BLaER1 treated with 17β-estradiol and CSF1 and Interleukin-3, amounts not matched to agents 10 nM and 100 nM (cell line): Measurements from ENCODE around the gene SPATA24.
A peak's percentile ranks its signal among the peaks of the same experiment; 100 is the strongest.
"Not testable (repeated sequence)": the region's sequence is repeated elsewhere in the genome, so short reads cannot be mapped to it uniquely, and the experiment has no call there.

Experiments used
- H3K27ac ChIP-seq, 11 experiments: shearing (Covaris generic); formaldehyde crosslinking; 2 replicates each; pipeline ENCODE4 v1.8.1; 2022
- H3K27me3 ChIP-seq, 11 experiments: shearing (Covaris generic); formaldehyde crosslinking; 2 replicates each; pipeline ENCODE4 v1.8.1; 2022
- H3K36me3 ChIP-seq, 11 experiments: shearing (Covaris generic); formaldehyde crosslinking; 2 replicates each; pipeline ENCODE4 v1.8.1; 2022
- H3K4me1 ChIP-seq, 10 experiments: shearing (Covaris generic); formaldehyde crosslinking; 2 replicates each; pipeline ENCODE4 v1.8.1; 2022
- H3K4me2 ChIP-seq, 11 experiments: shearing (Covaris generic); formaldehyde crosslinking; 2 replicates each; pipeline ENCODE4 v1.8.1; 2022
- H3K4me3 ChIP-seq, 10 experiments: shearing (Covaris generic); formaldehyde crosslinking; 2 replicates each; pipeline ENCODE4 v1.8.1; 2022
- H3K9ac ChIP-seq, 11 experiments: shearing (Covaris generic); formaldehyde crosslinking; 2 replicates each; pipeline ENCODE4 v1.8.1; 2022
- H3K9me3 ChIP-seq, 11 experiments: shearing (Covaris generic); formaldehyde crosslinking; replicated peaks in 1 of 11; 2 replicates each; pipeline ENCODE4 v1.8.1; 2022
- H4K20me1 ChIP-seq, 11 experiments: shearing (Covaris generic); formaldehyde crosslinking; 2 replicates each; pipeline ENCODE4 v1.8.1; 2022
- Cebpa-rat ChIP-seq, 11 experiments: shearing (Covaris generic); IDR thresholded peaks; 2 replicates each; pipeline ENCODE4 v1.8.1; 2022

The SPATA24 gene

GRCh38 chr5:139369181-139369580 lies 34.7 kb downstream of the SPATA24 start:
- Histone ChIP-seq H3K4me3 (no peak overlapping the region), H3K36me3 (peaks cover 92 to 100% (median 100%) of the 10 kb centered on the region in 11 experiments), H3K9ac (no peak overlapping the region; a peak in 2 of 22 replicates), H3K27ac (no peak overlapping the region; a peak in 1 of 22 replicates), H4K20me1 (peaks cover under 1 to 39% (median 12%) of the 10 kb centered on the region in 11 experiments; a peak in 15 of 22 replicates), H3K4me1 (peaks cover 9 to 52% (median 30%) of the 10 kb centered on the region in 10 experiments; a peak in 15 of 20 replicates), H3K9me3 (no peaks in the 10 kb centered on the region), H3K4me2 (no peak overlapping the region), H3K27me3 (no peaks in the 10 kb centered on the region)
- TF ChIP-seq Cebpa-rat (IDR thresholded peaks at IDR 0.05), result no peak

- no peak overlapping the region; a peak in 2 of 22 replicates for H3K9ac ChIP-seq
- H3K4me1 ChIP-seq, result peaks cover 9 to 50% (median 28%) of the 10 kb centered on the region in 10 experiments; a peak in 14 of 20 replicates
- TF ChIP-seq Cebpa-rat (IDR thresholded peaks at IDR 0.05), result no peak
- no peak overlapping the region for H3K4me2 ChIP-seq
- peaks cover 5 to 45% (median 16%) of the 10 kb centered on the region in 11 experiments; a peak in 20 of 22 replicates for H4K20me1 ChIP-seq
- H3K27ac ChIP-seq, result no peak overlapping the region
- no peaks in the 10 kb centered on the region for H3K27me3 ChIP-seq
- H3K9me3 ChIP-seq, result no peaks in the 10 kb centered on the region
- no peak overlapping the region for H3K4me3 ChIP-seq
- peaks cover 92 to 100% (median 100%) of the 10 kb centered on the region in 11 experiments for H3K36me3 ChIP-seq
Observed at GRCh38 chr5:139368613-139369012, 35.3 kb downstream of the SPATA24 start.

- peaks cover 78 to 100% (median 95%) of the 10 kb centered on the region in 11 experiments for H3K36me3 ChIP-seq
- H3K27me3 ChIP-seq, result no peaks in the 10 kb centered on the region
- H3K9me3 ChIP-seq, result no peaks in the 10 kb centered on the region
- H3K27ac ChIP-seq, result no peak overlapping the region
- H3K4me1 ChIP-seq, result peaks cover 0 to 21% (median 9%) of the 10 kb centered on the region in 10 experiments; a peak in 13 of 20 replicates
- no peak for TF ChIP-seq Cebpa-rat (IDR thresholded peaks at IDR 0.05)
- no peak overlapping the region for H3K9ac ChIP-seq
- no peak overlapping the region for H3K4me3 ChIP-seq
- no peak overlapping the region for H3K4me2 ChIP-seq
- H4K20me1 ChIP-seq, result peaks cover 45 to 75% (median 56%) of the 10 kb centered on the region in 11 experiments
Observed at GRCh38 chr5:139364466-139364865, 39.4 kb downstream of the SPATA24 start.

GRCh38 chr5:139363937-139364336 lies 40.0 kb downstream of the SPATA24 start:
- peaks cover 0 to 20% (median 9%) of the 10 kb centered on the region in 10 experiments; a peak in 12 of 20 replicates for H3K4me1 ChIP-seq
- peaks cover 51 to 80% (median 62%) of the 10 kb centered on the region in 11 experiments for H4K20me1 ChIP-seq
- H3K9ac ChIP-seq, result no peak overlapping the region
- TF ChIP-seq Cebpa-rat (IDR thresholded peaks at IDR 0.05), result no peak
- no peaks in the 10 kb centered on the region for H3K9me3 ChIP-seq
- H3K27me3 ChIP-seq, result no peaks in the 10 kb centered on the region
- H3K4me2 ChIP-seq, result no peak overlapping the region
- H3K27ac ChIP-seq, result no peak overlapping the region
- H3K36me3 ChIP-seq, result peaks cover 78 to 100% (median 95%) of the 10 kb centered on the region in 11 experiments
- no peak overlapping the region for H3K4me3 ChIP-seq

- Histone ChIP-seq H3K4me3 (no peak overlapping the region), H3K27me3 (no peaks in the 10 kb centered on the region), H3K9me3 (no peaks in the 10 kb centered on the region), H3K4me1 (peaks cover 0 to 14% (median 9%) of the 10 kb centered on the region in 10 experiments; a peak in 12 of 20 replicates), H3K27ac (no peak overlapping the region), H3K36me3 (peaks cover 78 to 100% (median 94%) of the 10 kb centered on the region in 11 experiments), H4K20me1 (peaks cover 71 to 95% (median 82%) of the 10 kb centered on the region in 11 experiments), H3K4me2 (no peak overlapping the region), H3K9ac (no peak overlapping the region)
- no peak for TF ChIP-seq Cebpa-rat (IDR thresholded peaks at IDR 0.05)
Observed at GRCh38 chr5:139361835-139362429, 42.0 kb downstream of the SPATA24 start.

- peaks cover 72 to 100% (median 94%) of the 10 kb centered on the region in 11 experiments for H3K36me3 ChIP-seq
- H3K4me2 ChIP-seq, result no peak overlapping the region
- H3K4me1 ChIP-seq, result peaks cover 0 to 10% (median 2%) of the 10 kb centered on the region in 10 experiments; a peak in 4 of 20 replicates
- H3K9ac ChIP-seq, result no peak overlapping the region
- TF ChIP-seq Cebpa-rat (IDR thresholded peaks at IDR 0.05), result no peak
- H4K20me1 ChIP-seq, result peaks cover 83 to 99% (median 90%) of the 10 kb centered on the region in 11 experiments
- 0 out of 22 replicates have a peak, but pooled peaks cover 0 to 6% (median 0%) of the 10 kb centered on the region in 11 experiments for H3K9me3 ChIP-seq
- H3K27me3 ChIP-seq, result no peaks in the 10 kb centered on the region
- H3K4me3 ChIP-seq, result no peak overlapping the region
- H3K27ac ChIP-seq, result no peak overlapping the region
Observed at GRCh38 chr5:139360384-139360783, 43.5 kb downstream of the SPATA24 start.

- Histone ChIP-seq H3K36me3 (peaks cover 67 to 100% (median 89%) of the 10 kb centered on the region in 11 experiments), H3K9me3 (peaks cover 0 to 23% (median 11%) of the 10 kb centered on the region in 11 experiments; a peak in 15 of 22 replicates), H3K9ac (no peak overlapping the region), H4K20me1 (peaks cover 84 to 100% (median 93%) of the 10 kb centered on the region in 11 experiments), H3K27ac (no peak overlapping the region), H3K27me3 (no peaks in the 10 kb centered on the region), H3K4me1 (peaks cover 0 to 28% (median 18%) of the 10 kb centered on the region in 10 experiments; a peak in 16 of 20 replicates), H3K4me3 (no peak overlapping the region), H3K4me2 (no peak overlapping the region)
- no peak for TF ChIP-seq Cebpa-rat (IDR thresholded peaks at IDR 0.05)
Observed at GRCh38 chr5:139358064-139358463, 45.8 kb downstream of the SPATA24 start.

GRCh38 chr5:139355900-139356299 lies 48.0 kb downstream of the SPATA24 start:
- Histone ChIP-seq H3K4me1 (peaks cover 11 to 46% (median 36%) of the 10 kb centered on the region in 10 experiments; a peak in 19 of 20 replicates), H3K9me3 (peaks cover 0 to 23% (median 11%) of the 10 kb centered on the region in 11 experiments; a peak in 15 of 22 replicates), H3K36me3 (peaks cover 65 to 88% (median 78%) of the 10 kb centered on the region in 11 experiments), H4K20me1 (peaks cover 75 to 100% (median 89%) of the 10 kb centered on the region in 11 experiments)
- H3K27me3 ChIP-seq, H3K27ac ChIP-seq, H3K4me3 ChIP-seq, H3K4me2 ChIP-seq, H3K9ac ChIP-seq: not testable (repeated sequence)

GRCh38 chr5:139354186-139354585 lies 49.7 kb downstream of the SPATA24 start:
- peaks cover 72 to 100% (median 88%) of the 10 kb centered on the region in 11 experiments for H4K20me1 ChIP-seq
- peak overlapping the region in 6 of 11 experiments; percentile 0 to 80 (median 46); a peak in 5 of 22 replicates for H3K4me2 ChIP-seq
- peaks cover 0 to 23% (median 11%) of the 10 kb centered on the region in 11 experiments; a peak in 15 of 22 replicates for H3K9me3 ChIP-seq
- peaks cover 24 to 59% (median 50%) of the 10 kb centered on the region in 10 experiments for H3K4me1 ChIP-seq
- peak overlapping the region in 4 of 11 experiments; percentile 16 to 78 (median 76); a peak in 6 of 22 replicates for H3K27ac ChIP-seq
- TF ChIP-seq Cebpa-rat (IDR thresholded peaks at IDR 0.05), result no peak
- peaks cover 54 to 81% (median 66%) of the 10 kb centered on the region in 11 experiments for H3K36me3 ChIP-seq
- no peak overlapping the region for H3K4me3 ChIP-seq
- H3K9ac ChIP-seq, result no peak overlapping the region
- no peaks in the 10 kb centered on the region for H3K27me3 ChIP-seq

GRCh38 chr5:139347863-139348262 lies 56.0 kb downstream of the SPATA24 start:
- peak overlapping the region in 3 of 11 experiments; percentile 12 to 36 (median 17); a peak in 2 of 22 replicates for H3K27ac ChIP-seq
- peaks cover 85 to 100% (median 98%) of the 10 kb centered on the region in 11 experiments for H4K20me1 ChIP-seq
- peaks cover 67 to 92% (median 81%) of the 10 kb centered on the region in 10 experiments for H3K4me1 ChIP-seq
- not testable (repeated sequence) for H3K27me3 ChIP-seq, H3K9ac ChIP-seq, H3K9me3 ChIP-seq, H3K4me3 ChIP-seq
- H3K36me3 ChIP-seq, result peaks cover 26 to 77% (median 55%) of the 10 kb centered on the region in 11 experiments
- peak overlapping the region; percentile 35 to 64 (median 51); a peak in 17 of 22 replicates for H3K4me2 ChIP-seq
